Fibroblast of lung (primary cell): ENCODE measurements around the gene EFR3B.

Source experiments
- CTCF ChIP-seq, 2 donors: IDR thresholded peaks in 1 of 2; conservative IDR thresholded peaks in 1 of 2; 1 replicate in 1 of 2; 2 replicates in 1 of 2; pipeline ENCODE4 v1.5.1; 2011 to 2012; ENCODE audit warnings: low read length in 2 of 2, control low read depth in 1 of 2, inconsistent platforms in 1 of 2, low read depth in 1 of 2, mild to moderate bottlenecking in 1 of 2
- EZH2 ChIP-seq: IDR thresholded peaks from 2 replicates; pipeline ENCODE4 v1.5.1; 2012; ENCODE audit warnings: low read length, control low read depth, mild to moderate bottlenecking; ENCODE audit errors: missing control alignments

- TF ChIP-seq CTCF (conservative IDR thresholded peaks at IDR 0.05 in 1 of 2, IDR thresholded peaks at IDR 0.05 in 1 of 2; ENCODE audit: low read depth in 1 of 2, low read length in 2 of 2), result no peak
- no peak for TF ChIP-seq EZH2
Measured at GRCh38 chr2:25123682-25124081, 81.8 kb downstream of the EFR3B start.
